Ovary (tissue), 9 donors: ENCODE data around the gene FAM117B. TPM values are rescaled to one million over a fixed set of nuclear protein-coding genes. Genes with fewer than 3 reads are reported as not detected.

Experiments
- DNase-seq, 5 donors: peaks; one replicate each; pipeline ENCODE4 v3.0.0-alpha.2; 2019 to 2020
- H3K27ac ChIP-seq, 2 donors: fragments of 200-600 bp; one replicate each; pipeline versions ENCODE4 v1.5.1 to v1.8.0; 2019 to 2022
- H3K27me3 ChIP-seq: fragments of 200-600 bp; one replicate; pipeline ENCODE4 v1.8.0; 2022
- H3K36me3 ChIP-seq: fragments of 200-600 bp; sonication (generic); one replicate; pipeline ENCODE4 v1.5.1; 2019
- H3K4me1 ChIP-seq: one replicate; pipeline ENCODE4 v1.8.1; 2013; ENCODE audit warnings: mild to moderate bottlenecking, moderate library complexity; ENCODE audit not compliant: insufficient read depth
- H3K4me3 ChIP-seq: fragments of 200-600 bp; sonication (generic); one replicate; pipeline ENCODE4 v1.5.1; 2017
- H3K9me3 ChIP-seq, 2 donors: fragments of 200-600 bp in 1 of 2; sonication (generic) in 1 of 2; one replicate each; pipeline versions ENCODE4 v1.5.1 to v1.8.1; 2013 to 2019; ENCODE audit warnings: mild to moderate bottlenecking in 1 of 2, moderate library complexity in 1 of 2
- CTCF ChIP-seq, 3 donors: fragments of 450-650 bp in 2 of 3; fragments of 200-600 bp in 1 of 3; IDR thresholded peaks; one replicate each; pipeline versions ENCODE4 v1.5.1 to v1.8.0; 2016 to 2022; ENCODE audit warnings: antibody characterized with exemption in 3 of 3, mild to moderate bottlenecking in 1 of 3
- EP300 ChIP-seq: sonication (generic); formaldehyde crosslinking; IDR thresholded peaks from one replicate; pipeline ENCODE4 v1.6.1; 2017; ENCODE audit warnings: antibody characterized with exemption
- POLR2A ChIP-seq: fragments of 450-650 bp; IDR thresholded peaks from one replicate; pipeline ENCODE4 v1.6.1; 2017; ENCODE audit warnings: antibody characterized with exemption, mild to moderate bottlenecking, moderate library complexity
- WGBS, 3 donors: extraction: QIAGEN DNeasy Blood & Tissue Kit in 1 of 3; methylation state at CpG; one replicate each; pipeline versions ENCODE4 v1.1.5 to v1.1.7; 2013 to 2017; 5-methylcytosine and 5-hydroxymethylcytosine counted together
- intact Hi-C, 4 donors: fragments of 100-400 bp; cut with DNase I; formaldehyde crosslinking; loops; one replicate each; pipeline versions ENCODE4 v1.11.0 to v1.15.1; 2022 to 2023
- polyA plus RNA-seq, 2 donors: library from polyadenylated mRNA; stranded (reverse); fragments of 200-250 nt in 1 of 2; fragments of 350-450 nt in 1 of 2; fragmentation: Illumina TruSeq in 1 of 2; extraction: RNeasy Lipid Tissue Mini Kit (QIAGEN cat#74804) in 1 of 2; gene quantifications; one replicate each; pipeline ENCODE4 v1.2.3, GENCODE V29; 2013 to 2014
- total RNA-seq, 7 donors: library from RNA; depleted of rRNA in 2 of 7; stranded (reverse); fragments of >200 nt in 2 of 7; fragmentation: NEBNext Ultra II Directional in 3 of 7; extraction: Animal tissue kit (Norgen Biotek cat#: 25700) in 3 of 7; gene quantifications; one replicate each; pipeline versions ENCODE4 v1.1.0 to v1.2.4, GENCODE V29; 2016 to 2023
- donor health status: DM: no; HTN: no; CAD: no; lungs with moderate emphysema.
- donor health status: DM: no; HTN: no; CAD: no.
- donor health status: Bipolar disorder and iron deficiency.
- donor health status: DM: yes; HTN: yes; CAD: no.
- donor health status: DM: no; HTN: no; CAD: no.
- donor health status: DM: yes; HTN: yes; CAD: no.

Gene FAM117B
- total and polyA plus RNA-seq, 9 donors = 5.1 to 13.6 (median 9.8) TPM

GRCh38 chr2:202636213-202636513, 1.4 kb downstream of the FAM117B start:
- 4 to 6% (median 4%) methylated on average over 2 of the region's 2 CpGs for WGBS, 3 donors
- Histone ChIP-seq H3K4me3 (peak overlapping the region; percentile 95), H3K36me3 (no peaks in the 10 kb centered on the region), H3K27me3 (no peaks in the 10 kb centered on the region), H3K27ac (peak overlapping the region; percentile 37 to 90), H3K4me1 (peaks cover 8% of the 10 kb centered on the region), H3K9me3 (no peaks in the 10 kb centered on the region)
- no peak for DNase-seq
- TF ChIP-seq POLR2A (no peak), CTCF (IDR thresholded peaks at IDR 0.05) (no peak), EP300 (no peak)
- intact Hi-C loops = no loop called here

- intact Hi-C loops = no loop called here
- Histone ChIP-seq H3K27me3 (no peaks in the 10 kb centered on the region), H3K36me3 (no peaks in the 10 kb centered on the region), H3K4me3 (no peak overlapping the region), H3K27ac (no peak overlapping the region), H3K4me1 (peaks cover 3% of the 10 kb centered on the region), H3K9me3 (no peaks in the 10 kb centered on the region)
- no peak for DNase-seq
- WGBS, 3 donors = 92 to 93% (median 92%) methylated on average over 6 of the region's 6 CpGs
- TF ChIP-seq EP300 (no peak), CTCF (IDR thresholded peaks at IDR 0.05) (no peak), POLR2A (no peak)
These were observed 4.0 kb downstream of the FAM117B start for GRCh38 chr2:202638721-202639120.

GRCh38 chr2:202639231-202639630, 4.5 kb downstream of the FAM117B start:
- Histone ChIP-seq H3K27ac (no peak overlapping the region), H3K4me1 (peaks cover 4% of the 10 kb centered on the region), H3K36me3 (no peaks in the 10 kb centered on the region), H3K4me3 (no peak overlapping the region), H3K9me3 (no peaks in the 10 kb centered on the region), H3K27me3 (no peaks in the 10 kb centered on the region)
- DNase-seq = no peak
- intact Hi-C loops = no loop called here
- 90 to 93% (median 92%) methylated on average over 3 of the region's 3 CpGs for WGBS, 3 donors
- TF ChIP-seq POLR2A (no peak), CTCF (IDR thresholded peaks at IDR 0.05) (no peak), EP300 (no peak)

- Histone ChIP-seq H3K4me3 (no peak overlapping the region), H3K4me1 (peaks cover 5% of the 10 kb centered on the region), H3K9me3 (no peaks in the 10 kb centered on the region), H3K27ac (no peak overlapping the region), H3K27me3 (no peaks in the 10 kb centered on the region), H3K36me3 (no peaks in the 10 kb centered on the region)
- DNase-seq = no peak
- TF ChIP-seq CTCF (IDR thresholded peaks at IDR 0.05) = no peak
- no peak for TF ChIP-seq EP300
- no peak for TF ChIP-seq POLR2A
- intact Hi-C loops = no loop called here
- WGBS, 3 donors = 57 to 83% (median 70%) methylated on average over 2 of the region's 2 CpGs
These were observed 7.8 kb downstream of the FAM117B start for GRCh38 chr2:202642567-202642966.
